GM12878 (cell line): ENCODE results near the gene IAPP. TPM values are rescaled to one million over a fixed set of nuclear protein-coding genes. Genes with fewer than 3 reads are reported as not detected.

Source experiments
- ATAC-seq: fragments of 200-7000 bp; cut with Tn5 transposase; 3 replicates; pipeline ENCODE4 v1.9.1; 2020; ENCODE audit warnings: mild to moderate bottlenecking, moderate library complexity
- BruUV-seq: library from RNA; stranded (reverse); fragments of 400-500 nt; replicated peaks from 2 replicates; lab custom pipeline; 2021; lab: Mats Ljungman, UMichigan
- CTCF ChIA-PET: fragments of 300-600 bp; sonication (Branson Sonifier 250); formaldehyde crosslinking; extraction: SDS; loops from one replicate; lab custom pipeline; 2021; ENCODE audit warnings: inconsistent platforms; lab: Yijun Ruan, JAX
- POLR2A ChIA-PET: fragments of 350-600 bp; formaldehyde crosslinking; extraction: SDS; loops from one replicate; lab custom pipeline; 2021; ENCODE audit warnings: inconsistent platforms; lab: Charles Lee
- RAD21 ChIA-PET: fragments of 300-600 bp; sonication (Branson Sonifier 250); formaldehyde crosslinking; loops from one replicate; lab custom pipeline; 2023; ENCODE audit warnings: antibody characterized with exemption; ENCODE audit not compliant: unreplicated experiment; lab: Charles Lee
- SMC1A ChIA-PET: fragments of 300-600 bp; sonication (Branson Sonifier 250); formaldehyde crosslinking; loops from one replicate; lab custom pipeline; 2023; ENCODE audit not compliant: unreplicated experiment, uncharacterized antibody; lab: Charles Lee
- DNase-seq: peaks from one replicate; pipeline ENCODE4 v3.0.0-alpha.2; 2011; ENCODE audit warnings: low read depth, low spot score
- FAIRE-seq: peaks from 3 replicates; lab custom pipeline; 2011; peaks lifted over from hg19 to GRCh38; lab: Jason Lieb, UNC
- H2AFZ ChIP-seq: 2 replicates; pipeline ENCODE4 v1.6.0; 2011; ENCODE audit warnings: low read depth, low read length, control low read depth; ENCODE audit not compliant: control insufficient read depth
- H3K27ac ChIP-seq: 2 replicates; pipeline ENCODE4 v1.5.1; 2011; ENCODE audit warnings: control low read depth; ENCODE audit not compliant: control insufficient read depth, insufficient read depth
- H3K27me3 ChIP-seq, 2 experiments: replicated peaks in 1 of 2; 2 replicates each; pipeline versions ENCODE4 v1.6.0 to v1.6.1; 2011; ENCODE audit warnings: low read length in 1 of 2; ENCODE audit not compliant: control insufficient read depth in 2 of 2, insufficient read depth in 2 of 2
- H3K36me3 ChIP-seq, 2 experiments: 2 replicates each; pipeline ENCODE4 v1.5.1; 2011; ENCODE audit warnings: low read length in 1 of 2; ENCODE audit not compliant: control insufficient read depth in 2 of 2, insufficient read depth in 2 of 2
- H3K4me1 ChIP-seq: 2 replicates; pipeline ENCODE4 v1.6.1; 2011; ENCODE audit warnings: mild to moderate bottlenecking, low read length, moderate library complexity, mixed read lengths; ENCODE audit not compliant: control insufficient read depth, insufficient read depth
- H3K4me2 ChIP-seq: 2 replicates; pipeline ENCODE4 v1.6.0; 2011; ENCODE audit warnings: control low read depth; ENCODE audit not compliant: control insufficient read depth, insufficient read depth
- H3K4me3 ChIP-seq: fragments of 200-600 bp; sonication (generic); 2 replicates; pipeline ENCODE4 v1.5.1; 2016
- H3K79me2 ChIP-seq: 2 replicates; pipeline ENCODE4 v1.6.0; 2011; ENCODE audit warnings: low read length; ENCODE audit not compliant: control insufficient read depth, insufficient read depth
- H3K9ac ChIP-seq: 2 replicates; pipeline ENCODE4 v1.8.0; 2011; ENCODE audit warnings: low read length, control low read depth, mixed read lengths; ENCODE audit not compliant: control insufficient read depth, insufficient read depth
- H3K9me3 ChIP-seq: replicated peaks from 3 replicates; pipeline ENCODE4 v1.5.1; 2011; ENCODE audit warnings: mild to moderate bottlenecking, low read length; ENCODE audit not compliant: control insufficient read depth, insufficient read depth
- H4K20me1 ChIP-seq: 2 replicates; pipeline ENCODE4 v1.6.0; 2011; ENCODE audit not compliant: control insufficient read depth, insufficient read depth
- CEBPB ChIP-seq, 2 experiments: fragments of 150-350 bp in 1 of 2; IDR thresholded peaks; 2 replicates each; pipeline ENCODE4 v1.6.1; 2012 to 2014; ENCODE audit warnings: low read depth in 2 of 2, low read length in 2 of 2, borderline replicate concordance in 1 of 2, inconsistent platforms in 1 of 2
- GATAD2B ChIP-seq: fragments of 450-650 bp; conservative IDR thresholded peaks from 2 replicates; pipeline ENCODE4 v1.6.1; 2017; ENCODE audit warnings: low read depth, mild to moderate bottlenecking, moderate library complexity
- HCFC1 ChIP-seq: fragments of 150-350 bp; IDR thresholded peaks from 2 replicates; pipeline ENCODE4 v1.6.1; 2014; ENCODE audit warnings: low read length
- MEF2A ChIP-seq: IDR thresholded peaks from 2 replicates; pipeline ENCODE4 v1.6.1; 2011; ENCODE audit warnings: low read depth, mild to moderate bottlenecking, low read length, moderate library complexity; ENCODE audit not compliant: insufficient read depth
- NFYA ChIP-seq: IDR thresholded peaks from 2 replicates; pipeline ENCODE4 v1.6.1; 2011; ENCODE audit warnings: low read depth, mild to moderate bottlenecking, low read length, improper control_type of control experiment, borderline replicate concordance
- SMAD5 ChIP-seq: IDR thresholded peaks from 2 replicates; pipeline ENCODE4 v1.6.1; 2016; ENCODE audit warnings: antibody characterized with exemption, low read depth
- ZBTB11 ChIP-seq: fragments of 450-650 bp; formaldehyde crosslinking; IDR thresholded peaks from 2 replicates; pipeline ENCODE4 v1.5.0; 2022; ENCODE audit warnings: mild to moderate bottlenecking, missing genetic modification characterization
- ZBTB40 ChIP-seq: fragments of 450-650 bp; IDR thresholded peaks from 2 replicates; pipeline ENCODE4 v1.6.1; 2016; ENCODE audit warnings: mild to moderate bottlenecking, moderate library complexity, borderline replicate concordance
- ZNF217 ChIP-seq: fragments of 450-650 bp; IDR thresholded peaks from 2 replicates; pipeline ENCODE4 v1.6.1; 2017; ENCODE audit warnings: antibody characterized with exemption, mild to moderate bottlenecking
- ZNF622 ChIP-seq: fragments of 450-650 bp; IDR thresholded peaks from 2 replicates; pipeline ENCODE4 v1.6.1; 2017; ENCODE audit warnings: mild to moderate bottlenecking, inconsistent platforms
- in situ Hi-C: fragments of 300-500 bp; cut with MboI; formaldehyde crosslinking; loops from 9 replicates; pipeline ENCODE4 v1.14.3; 2018; ENCODE audit warnings: mixed read lengths
- intact Hi-C: fragments of 100-400 bp; cut with micrococcal nuclease; formaldehyde crosslinking; loops from one replicate; pipeline ENCODE4 v1.14.2; 2022; ENCODE audit not compliant: unreplicated experiment
- polyA plus RNA-seq, 11 experiments: library from polyadenylated mRNA; depleted of rRNA in 4 of 11; unstranded in 6 of 11; stranded (reverse) in 5 of 11; fragments of >200 nt; fragmentation: Nextera tagmentation in 4 of 11; fragmentation: Illumina TruSeq in 1 of 11; extraction: Ambion mirVana in 4 of 11; extraction: Trizol in 1 of 11; gene quantifications; 1 replicate in 1 of 11; 2 replicates in 10 of 11; pipeline versions ENCODE4 v1.2.1 to v1.2.3, GENCODE V29; 2011 to 2016; ENCODE audit warnings: inconsistent platforms in 2 of 11, missing spikeins in 2 of 11, low read depth in 1 of 11
- total RNA-seq, 4 experiments: library from RNA; depleted of rRNA in 3 of 4; stranded (reverse); fragments of >200 nt in 3 of 4; fragmentation: Illumina TruSeq in 1 of 4; extraction: Trizol in 1 of 4; gene quantifications; 2 replicates each; pipeline versions ENCODE4 v1.2.1 to v1.2.3, GENCODE V29; 2013 to 2021

IAPP gene
- total and polyA plus RNA-seq, 10 of the 15 experiments (the other 5 are each of a cell fraction or from before 2014, with no cell fraction given): not detected

DNA sequence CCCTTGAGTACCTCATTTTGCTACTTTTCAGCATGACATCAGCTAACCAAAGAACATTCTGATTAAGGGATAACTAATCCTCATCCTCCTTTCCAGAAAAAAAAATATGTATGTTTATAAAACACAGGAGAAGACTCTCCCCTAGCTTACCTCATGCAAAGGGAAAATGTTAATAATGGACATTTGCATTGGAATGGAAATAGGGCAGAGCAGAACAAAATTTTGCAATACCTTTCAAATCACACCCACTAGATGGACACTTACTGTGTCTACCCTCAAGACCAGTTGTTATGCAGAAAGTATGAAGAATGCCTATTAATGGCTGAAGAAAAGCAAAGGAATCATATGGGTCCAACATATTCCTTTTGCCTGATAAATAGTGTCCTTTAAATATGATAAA is 29.1 kb upstream of the IAPP start:
- POLR2A ChIA-PET: no interaction called here
- FAIRE-seq: no peak

More for the DNA sequence above, 29.1 kb upstream of the IAPP start:
- ChIA-PET SMC1A (no interaction called here), RAD21 (no interaction called here), CTCF (interaction anchor here (1.3 kb wide), 1 partner anchor 337 kb away, joined by 3 read pairs; no protein-coding TSS in a partner anchor)
- Histone ChIP-seq H3K9ac (no peak overlapping the region), H3K36me3 (no peaks in the 10 kb centered on the region), H3K79me2 (no peaks in the 10 kb centered on the region), H3K27ac (no peak overlapping the region), H2AFZ (no peak overlapping the region), H3K4me3 (no peak overlapping the region), H3K9me3 (no peaks in the 10 kb centered on the region), H3K4me2 (no peak overlapping the region), H3K4me1 (no peaks in the 10 kb centered on the region), H3K27me3 (no peaks in the 10 kb centered on the region), H4K20me1 (no peaks in the 10 kb centered on the region)
- TF ChIP-seq HCFC1 (no peak), ZNF217 (no peak), GATAD2B (no peak), ZNF622 (no peak), SMAD5 (no peak), ZBTB40 (no peak), ZBTB11 (CRISPR knock-in tag) (no peak), NFYA (no peak), MEF2A (no peak), CEBPB (IDR thresholded peaks at IDR 0.05; ENCODE audit: borderline replicate concordance in 1 of 2, low read depth in 2 of 2, low read length in 2 of 2) (no peak)
- BruUV-seq: no TSS peak
- in situ Hi-C loops: no loop called here
- DNase-seq (no peak), ATAC-seq (no peak)
- intact Hi-C loops: no loop called here
